SK-N-SH treated with all-trans-retinoic acid at 6 μM for 48 hours (cell line): ENCODE data around the gene DCAF16.

Experiments
- ATAC-seq: fragments of 200-7000 bp; cut with Tn5 transposase; 3 replicates; pipeline ENCODE4 v1.9.1; 2020; ENCODE audit warnings: mild to moderate bottlenecking, moderate library complexity
- BACH2 ChIP-seq: fragments of 250-450 bp; sonication (Bioruptor Pico); IDR thresholded peaks from 2 replicates; pipeline ENCODE4 v1.9.0; 2021; ENCODE audit warnings: mild to moderate bottlenecking, borderline replicate concordance
- CREB5 ChIP-seq: fragments of 250-450 bp; sonication (Bioruptor Pico); IDR thresholded peaks from 2 replicates; pipeline ENCODE4 v1.5.1; 2020; ENCODE audit warnings: low read depth, mild to moderate bottlenecking, moderate library complexity
- CSRNP3 ChIP-seq: fragments of 250-450 bp; sonication (Bioruptor Pico); IDR thresholded peaks from 2 replicates; pipeline ENCODE4 v1.5.1; 2021; ENCODE audit warnings: mild to moderate bottlenecking, moderate library complexity
- ESRRG ChIP-seq: fragments of 250-450 bp; sonication (Bioruptor Pico); IDR thresholded peaks from 2 replicates; pipeline ENCODE4 v1.6.1; 2021; ENCODE audit warnings: mild to moderate bottlenecking
- OSR1 ChIP-seq: fragments of 250-450 bp; sonication (Bioruptor Pico); IDR thresholded peaks from 2 replicates; pipeline ENCODE4 v1.8.0; 2022; ENCODE audit warnings: moderate library complexity, mild to moderate bottlenecking, inconsistent platforms
- POU6F1 ChIP-seq: fragments of 250-450 bp; sonication (Bioruptor Pico); IDR thresholded peaks from 2 replicates; pipeline ENCODE4 v1.8.0; 2021; ENCODE audit warnings: low read depth, mild to moderate bottlenecking, moderate library complexity, borderline replicate concordance
- PPARA ChIP-seq: fragments of 250-450 bp; sonication (Bioruptor Pico); IDR thresholded peaks from 2 replicates; pipeline ENCODE4 v1.5.0; 2020; ENCODE audit warnings: mild to moderate bottlenecking, borderline replicate concordance
- SNAI2 ChIP-seq: fragments of 250-450 bp; sonication (Bioruptor Pico); IDR thresholded peaks from 2 replicates; pipeline ENCODE4 v1.5.0; 2020; ENCODE audit warnings: mild to moderate bottlenecking, moderate library complexity
- TSHZ2 ChIP-seq: fragments of 250-450 bp; sonication (Bioruptor Pico); IDR thresholded peaks from 2 replicates; pipeline ENCODE4 v1.5.0; 2020; ENCODE audit warnings: mild to moderate bottlenecking, moderate library complexity
- ZC3H10 ChIP-seq: fragments of 250-450 bp; sonication (Bioruptor Pico); IDR thresholded peaks from 2 replicates; pipeline ENCODE4 v1.5.1; 2021; ENCODE audit warnings: mild to moderate bottlenecking, moderate library complexity
- ZFP30 ChIP-seq: fragments of 450-650 bp; formaldehyde crosslinking; IDR thresholded peaks from 2 replicates; pipeline ENCODE4 v1.5.0; 2022; ENCODE audit warnings: mild to moderate bottlenecking, moderate library complexity
- ZNF70 ChIP-seq: fragments of 450-650 bp; formaldehyde crosslinking; IDR thresholded peaks from 2 replicates; pipeline ENCODE4 v1.5.0; 2020; ENCODE audit warnings: mild to moderate bottlenecking, moderate library complexity
- ZNF8 ChIP-seq: fragments of 450-650 bp; formaldehyde crosslinking; IDR thresholded peaks from 2 replicates; pipeline ENCODE4 v1.5.0; 2020; ENCODE audit warnings: mild to moderate bottlenecking, moderate library complexity

Gene DCAF16

GRCh38 chr4:17770845-17771244 lies 39.7 kb downstream of the DCAF16 start:
- ATAC-seq = no peak

GRCh38 chr4:17769406-17770174 lies 41.0 kb downstream of the DCAF16 start:
- ATAC-seq = no peak
- TF ChIP-seq ZNF70 (CRISPR knock-in tag) = no peak
- TF ChIP-seq ZC3H10 (CRISPR knock-in tag) = no peak
- no peak for TF ChIP-seq PPARA (CRISPR knock-in tag)
- TF ChIP-seq POU6F1 (CRISPR knock-in tag) = no peak

More at GRCh38 chr4:17770845-17771244, 39.7 kb downstream of the DCAF16 start:
- TF ChIP-seq ZC3H10 (CRISPR knock-in tag) = no peak

GRCh38 chr4:17766826-17767458 lies 43.6 kb downstream of the DCAF16 start:
- ATAC-seq = no peak
- no peak for TF ChIP-seq TSHZ2 (CRISPR knock-in tag)
- TF ChIP-seq ZFP30 (CRISPR knock-in tag) = no peak
- no peak for TF ChIP-seq SNAI2 (CRISPR knock-in tag)
- TF ChIP-seq ZNF8 (CRISPR knock-in tag) = no peak
- TF ChIP-seq ZNF70 (CRISPR knock-in tag) = no peak

GRCh38 chr4:17765514-17766286 lies 44.9 kb downstream of the DCAF16 start:
- ATAC-seq = no peak
- TF ChIP-seq BACH2 (CRISPR knock-in tag) = no peak
- no peak for TF ChIP-seq ZC3H10 (CRISPR knock-in tag)
- TF ChIP-seq ZFP30 (CRISPR knock-in tag) = no peak
- TF ChIP-seq OSR1 = no peak
- TF ChIP-seq CSRNP3 (CRISPR knock-in tag) = no peak

GRCh38 chr4:17763931-17764330 lies 46.6 kb downstream of the DCAF16 start:
- TF ChIP-seq CREB5 (CRISPR knock-in tag) = no peak
- no peak for TF ChIP-seq ESRRG (CRISPR knock-in tag)
- TF ChIP-seq POU6F1 (CRISPR knock-in tag) = no peak
- TF ChIP-seq BACH2 (CRISPR knock-in tag) = no peak
- no peak for ATAC-seq
